Measurements from ENCODE around the gene TBC1D20.
A peak's percentile ranks its signal among the peaks of the same experiment; 100 is the strongest.
"Not testable (repeated sequence)": the region's sequence is repeated elsewhere in the genome, so short reads cannot be mapped to it uniquely, and the experiment has no call there.

Gene TBC1D20, protein sequence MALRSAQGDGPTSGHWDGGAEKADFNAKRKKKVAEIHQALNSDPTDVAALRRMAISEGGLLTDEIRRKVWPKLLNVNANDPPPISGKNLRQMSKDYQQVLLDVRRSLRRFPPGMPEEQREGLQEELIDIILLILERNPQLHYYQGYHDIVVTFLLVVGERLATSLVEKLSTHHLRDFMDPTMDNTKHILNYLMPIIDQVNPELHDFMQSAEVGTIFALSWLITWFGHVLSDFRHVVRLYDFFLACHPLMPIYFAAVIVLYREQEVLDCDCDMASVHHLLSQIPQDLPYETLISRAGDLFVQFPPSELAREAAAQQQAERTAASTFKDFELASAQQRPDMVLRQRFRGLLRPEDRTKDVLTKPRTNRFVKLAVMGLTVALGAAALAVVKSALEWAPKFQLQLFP

DNA sequence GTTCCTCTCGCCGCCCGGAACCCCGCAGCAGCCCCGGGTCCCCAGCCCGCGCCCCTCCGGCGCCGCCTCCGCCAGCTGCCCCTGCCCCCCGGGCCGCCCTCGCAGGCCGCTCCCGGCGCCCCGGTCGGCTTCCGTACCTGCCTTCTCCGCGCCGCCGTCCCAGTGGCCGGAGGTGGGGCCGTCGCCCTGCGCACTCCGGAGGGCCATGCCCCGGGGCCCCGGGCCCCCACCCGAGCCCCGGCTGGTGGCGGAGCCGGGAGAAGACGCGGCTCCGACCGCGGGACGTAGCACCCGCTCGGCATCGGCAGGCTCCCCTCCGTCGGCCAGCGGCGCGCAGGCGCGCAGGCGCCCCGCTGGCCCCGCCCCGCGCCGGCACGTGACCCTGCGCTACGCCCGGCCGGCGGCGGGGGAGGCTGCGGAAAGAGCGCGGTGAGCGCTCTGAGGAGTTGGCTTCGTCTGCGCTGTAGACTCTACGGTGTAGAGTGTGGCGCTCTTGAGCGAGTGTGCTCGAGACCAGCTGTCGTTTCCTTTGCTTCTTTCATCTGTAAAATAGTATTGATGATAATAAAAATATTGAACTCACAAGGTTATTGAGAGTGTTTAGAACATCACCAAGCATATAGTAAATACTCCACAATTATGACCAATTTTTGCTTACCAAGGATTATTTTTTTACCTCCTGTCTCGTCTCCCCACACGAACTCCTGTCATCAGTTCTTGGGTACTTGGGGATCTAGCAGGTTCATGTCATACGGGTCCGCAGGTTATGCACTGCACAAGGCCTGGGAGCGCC is at the start of gene TBC1D20:
Gene TBC1D20 (minus strand): TSS at position 335 of the 793 bp plus-strand sequence. CDS start 128 bp downstream, at position 207.
- DNase-seq, result peak; percentile 81

GRCh38 chr20:510328-511057 is 48.2 kb upstream of the TBC1D20 start:
- DNase-seq, result not testable (repeated sequence)

GRCh38 chr20:508364-508787 is 46.0 kb upstream of the TBC1D20 start:
- not testable (repeated sequence) for DNase-seq

DNA sequence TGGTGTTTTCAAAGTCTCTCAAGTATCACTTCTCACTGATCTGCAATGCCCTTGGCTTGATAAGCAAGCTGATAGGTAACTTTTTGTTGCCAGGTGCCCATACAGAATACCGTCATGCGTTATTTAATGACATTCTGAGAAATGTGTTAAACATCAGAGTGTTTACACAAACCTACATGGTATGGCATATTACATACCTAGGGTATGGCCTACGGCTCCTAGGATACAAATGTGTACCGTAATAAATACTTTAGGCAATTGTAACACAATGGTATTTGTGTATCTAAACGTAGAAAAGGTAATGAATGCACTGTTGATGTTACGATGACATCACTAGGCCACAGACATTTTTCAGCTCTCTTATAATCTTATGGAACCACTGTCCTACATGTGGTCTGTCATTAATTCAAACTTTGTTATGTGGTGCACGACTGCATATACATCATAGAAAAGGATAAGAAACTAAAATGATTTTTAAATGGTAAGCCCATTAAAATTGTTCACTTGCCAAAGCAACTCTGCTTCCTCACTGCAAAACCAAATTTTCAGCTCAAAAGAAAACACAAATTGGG is 45.5 kb upstream of the TBC1D20 start:
- DNase-seq, result no peak

DNA sequence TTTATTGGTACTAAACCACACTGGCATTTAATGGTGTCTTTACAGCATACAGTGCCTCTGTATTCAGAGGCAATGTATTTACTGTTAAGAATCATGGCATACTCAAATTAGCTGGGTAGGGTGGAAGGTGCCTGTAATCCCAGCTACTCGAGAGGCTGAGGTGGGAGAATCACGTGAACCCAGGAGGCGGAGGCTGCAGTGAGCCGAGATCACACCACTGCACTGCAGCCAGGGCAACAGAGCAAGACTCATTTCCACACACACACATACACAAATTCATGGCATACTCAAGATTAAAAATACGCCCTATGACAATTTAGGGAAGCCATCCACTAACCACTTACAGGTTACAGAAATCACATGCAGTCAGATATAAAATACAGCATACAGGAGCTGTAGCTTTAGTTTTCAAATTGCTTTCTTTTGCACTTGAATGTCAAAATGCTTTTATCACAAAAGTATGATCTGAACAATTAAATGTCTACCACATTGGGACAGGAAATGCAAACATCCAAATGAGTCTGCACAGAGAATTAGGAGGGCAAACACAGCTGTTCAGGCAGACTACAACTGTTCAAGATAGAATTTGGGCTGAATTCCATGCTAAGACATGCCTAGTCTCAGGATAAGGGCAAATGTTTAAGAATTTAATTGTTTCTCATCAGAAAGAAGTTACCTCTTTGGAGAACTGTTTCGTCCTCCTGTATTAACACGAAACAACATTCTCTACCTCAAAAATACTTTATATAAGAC is 44.8 kb upstream of the TBC1D20 start:
- DNase-seq, result no peak

- DNase-seq, result no peak
These were observed 42.3 kb upstream of the TBC1D20 start for GRCh38 chr20:504632-505075.

GRCh38 chr20:503048-503737 is 40.9 kb upstream of the TBC1D20 start:
- no peak for DNase-seq

- no peak for DNase-seq
These were observed 35.6 kb upstream of the TBC1D20 start for GRCh38 chr20:497979-498378.

- DNase-seq, result no peak
These were observed 33.9 kb upstream of the TBC1D20 start for GRCh38 chr20:496126-496696.

DNA sequence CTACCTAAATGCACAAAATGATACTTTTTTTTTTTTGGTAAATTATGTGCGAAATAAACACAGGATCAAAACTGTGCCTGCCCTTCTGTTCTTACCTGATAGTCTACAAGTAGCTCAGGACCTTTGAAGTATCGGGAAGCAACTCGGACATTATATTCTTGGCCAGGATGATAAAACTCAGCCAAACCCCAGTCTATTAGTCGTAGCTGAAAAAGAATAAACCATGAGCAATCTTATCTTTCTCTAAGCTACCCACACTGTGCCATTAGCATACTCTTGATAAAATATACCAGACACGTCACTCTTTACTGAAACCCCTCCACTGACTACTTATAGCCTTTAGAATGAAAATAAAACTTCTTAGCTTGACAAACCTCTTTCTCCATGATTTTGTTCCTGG is 29.8 kb upstream of the TBC1D20 start:
- DNase-seq, result no peak

DNA sequence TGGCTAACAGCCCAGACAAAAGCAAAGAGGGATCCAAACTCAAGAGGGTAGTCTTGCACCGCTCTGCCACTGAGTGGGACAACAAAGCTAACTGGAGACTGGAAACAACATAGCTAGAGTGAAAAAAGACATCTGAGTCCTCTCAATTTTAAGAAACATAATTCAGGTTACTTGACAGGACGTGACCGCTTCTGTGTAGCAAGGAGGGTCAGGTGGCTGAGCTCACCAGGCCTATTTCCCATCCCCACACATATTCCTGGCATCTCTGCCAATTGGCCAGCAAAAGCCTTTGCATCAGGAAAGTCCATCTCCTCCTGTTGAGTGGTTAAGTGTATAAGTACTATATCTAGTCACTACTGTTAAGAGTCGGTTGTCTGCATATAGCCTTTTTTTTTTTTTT is 25.3 kb upstream of the TBC1D20 start:
- DNase-seq, result no peak

DNA sequence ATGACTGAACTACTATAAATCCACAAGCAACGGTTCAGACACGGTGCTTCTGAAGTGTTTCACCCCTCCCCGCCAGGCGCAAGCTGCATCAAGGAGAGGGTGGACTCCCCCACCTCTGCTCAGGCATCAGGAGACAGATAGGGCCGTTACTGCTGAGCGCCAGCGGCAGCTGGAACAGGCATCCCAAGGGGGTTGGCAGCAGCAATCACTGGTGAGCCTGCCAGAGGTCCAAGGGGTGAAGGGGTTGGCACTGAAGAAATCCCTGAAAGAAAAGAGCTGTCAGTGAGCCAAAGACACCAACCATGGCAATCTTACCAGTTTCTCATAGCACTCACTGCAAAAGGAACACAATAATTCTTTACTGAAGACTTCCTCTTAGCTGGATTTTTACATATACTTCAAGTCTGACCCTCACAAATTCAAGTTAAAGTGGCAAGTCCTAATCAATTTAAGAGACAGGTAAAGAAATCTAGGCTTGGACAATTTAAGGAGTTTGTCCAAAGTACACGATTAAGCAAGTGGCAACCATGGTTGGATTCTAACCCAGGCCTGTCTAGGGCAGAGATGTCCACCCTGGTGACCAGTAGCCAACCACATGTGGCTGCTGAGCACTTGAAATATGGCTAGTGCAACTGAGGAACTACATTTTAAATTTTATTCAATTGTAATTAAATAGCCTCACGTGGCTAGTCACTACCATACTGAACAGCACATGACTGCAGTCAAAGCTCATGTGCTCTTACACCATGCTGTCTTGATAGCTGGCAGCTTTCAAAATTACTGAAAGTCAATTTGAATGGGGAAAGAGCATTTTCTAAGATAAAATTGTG is 21.7 kb upstream of the TBC1D20 start:
- DNase-seq, result no peak

- no peak for DNase-seq
These were observed 18.8 kb upstream of the TBC1D20 start for GRCh38 chr20:481167-481566.

GRCh38 chr20:480044-480443 is 17.7 kb upstream of the TBC1D20 start:
- DNase-seq, result no peak

DNA sequence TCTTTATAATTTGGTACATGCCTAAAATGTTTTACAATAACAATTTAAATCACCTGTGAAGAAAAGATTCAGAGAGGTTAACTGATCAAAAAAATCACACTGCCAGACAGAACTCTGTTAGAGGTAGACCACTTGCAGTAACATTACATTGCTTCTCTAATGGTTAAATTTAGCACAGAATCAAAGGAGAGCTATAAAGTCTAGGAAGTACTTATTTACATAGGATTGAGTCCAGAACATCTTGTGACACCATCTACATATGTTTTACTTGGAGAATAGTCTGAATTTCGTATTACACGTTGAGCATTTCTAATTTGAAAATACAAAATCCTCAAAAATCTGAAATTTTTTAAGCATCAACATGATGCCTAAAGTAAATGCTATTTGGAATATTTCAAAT is 17.2 kb upstream of the TBC1D20 start:
- no peak for DNase-seq

DNA sequence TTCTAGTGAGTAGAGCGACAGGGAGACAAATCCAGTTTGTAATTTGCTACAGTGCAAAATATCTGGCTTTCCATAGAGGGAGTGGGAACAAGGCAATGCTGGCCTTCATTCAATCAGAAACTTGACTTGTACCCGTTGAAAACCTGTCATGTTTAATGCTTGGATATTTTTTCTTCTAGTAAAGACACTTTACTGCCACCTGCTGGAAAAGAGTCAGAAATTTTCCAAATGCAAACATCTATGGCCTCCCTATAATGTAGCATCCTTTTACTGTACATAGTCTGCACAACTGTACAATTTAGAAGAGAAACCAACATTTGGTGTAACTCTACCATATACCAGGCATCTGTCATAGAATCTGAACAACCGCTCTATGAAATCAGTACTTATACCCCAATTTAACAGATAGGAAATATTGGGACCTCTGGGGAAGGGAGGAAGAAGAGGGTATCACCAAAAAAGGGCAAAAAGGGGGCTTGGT is 16.7 kb upstream of the TBC1D20 start:
- DNase-seq, result peak; percentile 17

DNA sequence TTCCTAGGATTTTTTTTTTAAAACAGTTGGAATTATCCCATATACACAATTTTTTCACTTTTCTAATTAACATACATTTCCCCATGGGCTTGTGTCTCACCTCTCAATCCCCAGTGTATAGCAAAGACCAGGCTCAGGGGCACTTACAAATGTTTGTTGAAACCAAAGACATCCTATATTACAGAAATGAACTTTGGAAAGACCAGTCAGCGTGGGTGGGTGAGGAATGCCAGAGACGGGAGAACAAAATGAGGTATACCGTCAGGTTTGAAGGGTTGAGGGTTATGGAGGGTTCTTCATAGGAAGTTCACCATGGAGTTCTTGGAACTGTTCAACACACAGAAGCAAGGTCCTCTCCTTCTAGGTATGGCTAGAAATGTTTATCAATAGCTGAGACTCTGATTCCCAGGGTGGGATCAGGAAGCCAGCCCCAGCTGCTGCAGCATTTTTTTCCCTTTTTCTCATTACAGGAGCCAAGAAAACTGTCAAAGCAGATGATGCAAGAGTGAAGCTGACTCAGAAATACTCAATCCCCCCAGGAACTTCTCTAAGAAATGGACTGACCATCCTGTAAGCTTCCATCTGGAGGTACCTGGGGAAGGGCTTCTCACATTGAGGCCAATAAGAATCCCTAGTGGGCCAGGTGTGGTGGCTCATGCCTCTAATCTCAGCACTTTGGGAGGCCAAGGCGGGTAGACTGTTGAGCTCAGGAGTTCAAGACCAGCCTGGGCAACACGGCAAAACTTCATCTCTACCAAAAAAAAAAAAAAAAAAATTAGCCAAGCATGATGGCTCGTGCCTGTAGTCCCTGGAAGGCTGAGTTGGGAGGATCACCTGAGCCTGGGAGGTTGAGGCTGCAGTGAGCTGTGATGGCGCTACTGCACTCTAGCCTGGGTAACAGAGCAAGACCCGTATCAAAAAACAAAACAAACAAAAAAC is 15.9 kb upstream of the TBC1D20 start:
- DNase-seq, result no peak

DNA sequence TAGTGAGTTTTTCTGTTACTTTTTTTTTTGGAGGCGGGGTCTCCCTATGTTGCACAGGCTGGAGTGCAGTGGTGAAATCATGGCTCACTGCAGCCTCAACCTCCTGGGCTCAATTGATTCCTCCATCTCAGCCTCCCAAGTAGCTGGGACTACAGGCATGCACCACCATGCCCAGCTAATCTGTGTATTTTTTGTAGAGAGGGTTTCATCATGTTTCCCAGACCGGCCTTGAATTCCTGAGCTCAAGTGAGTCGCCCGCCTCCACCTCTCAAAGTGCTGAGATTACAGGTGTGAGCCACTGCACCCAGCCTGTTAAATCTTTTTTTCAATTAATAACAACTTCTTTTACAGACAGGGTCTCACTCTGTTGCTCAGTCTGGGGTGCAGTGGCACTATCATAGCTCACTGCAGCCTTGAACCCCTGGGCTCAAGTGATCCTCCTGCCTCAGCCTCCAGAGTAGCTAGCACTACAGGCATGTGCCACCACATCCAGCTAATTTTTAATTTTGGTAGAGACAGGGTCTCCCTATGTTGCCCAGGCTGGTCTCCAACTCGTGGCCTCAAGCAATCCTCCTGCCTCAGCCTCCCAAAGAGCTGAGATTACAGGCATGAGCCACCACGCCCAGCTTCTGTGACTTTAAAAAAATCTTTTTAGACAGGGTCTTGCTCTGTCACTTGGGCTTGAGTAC is 14.4 kb upstream of the TBC1D20 start:
- not testable (repeated sequence) for DNase-seq

Data from activated gamma-delta T cell treated with Interleukin-2 at 50 U/mL for 16 hours (primary cell).